Lung (tissue), 12 donors: ENCODE measurements around the gene ZSCAN29. TPM values are rescaled to one million over a fixed set of nuclear protein-coding genes. Genes with fewer than 3 reads are reported as not detected.

Experiments
- ATAC-seq: fragments of 200-7000 bp; cut with Tn5 transposase; one replicate; pipeline ENCODE4 v1.9.1; 2020; ENCODE audit warnings: moderate number of reproducible peaks; ENCODE audit not compliant: insufficient read depth, low FRiP score
- DNase-seq, 3 donors: peaks; one replicate each; pipeline ENCODE4 v3.0.0-alpha.2; 2013 to 2017
- H3K27ac ChIP-seq, 2 donors: one replicate each; pipeline ENCODE4 v1.5.1; 2013; ENCODE audit warnings: mild to moderate bottlenecking in 2 of 2, moderate library complexity in 2 of 2, control low read depth in 1 of 2, inconsistent platforms in 1 of 2, low read depth in 1 of 2, low read length in 1 of 2
- H3K27me3 ChIP-seq, 3 donors: one replicate each; pipeline ENCODE4 v1.5.1; 2013; ENCODE audit warnings: low read length in 2 of 3; ENCODE audit not compliant: control insufficient read depth in 3 of 3, insufficient read depth in 3 of 3
- H3K36me3 ChIP-seq, 4 donors: one replicate each; pipeline ENCODE4 v1.5.1; 2013; ENCODE audit warnings: low read length in 4 of 4, mild to moderate bottlenecking in 1 of 4, moderate library complexity in 1 of 4; ENCODE audit not compliant: control insufficient read depth in 4 of 4, insufficient read depth in 4 of 4
- H3K4me1 ChIP-seq, 5 donors: one replicate each; pipeline ENCODE4 v1.5.1; 2013; ENCODE audit warnings: low read length in 5 of 5, mild to moderate bottlenecking in 2 of 5, moderate library complexity in 1 of 5; ENCODE audit not compliant: control insufficient read depth in 5 of 5, insufficient read depth in 5 of 5
- H3K4me3 ChIP-seq: one replicate; pipeline ENCODE4 v1.5.1; 2013; ENCODE audit warnings: mild to moderate bottlenecking, control low read depth, moderate library complexity
- H3K9ac ChIP-seq, 2 donors: one replicate each; pipeline ENCODE4 v1.5.1; 2013; ENCODE audit warnings: low read length in 2 of 2, control low read depth in 1 of 2; ENCODE audit not compliant: insufficient read depth in 1 of 2
- H3K9me3 ChIP-seq, 4 donors: one replicate each; pipeline ENCODE4 v1.5.1; 2013; ENCODE audit warnings: low read length in 3 of 4, mild to moderate bottlenecking in 1 of 4, moderate library complexity in 1 of 4; ENCODE audit not compliant: control insufficient read depth in 4 of 4, insufficient read depth in 3 of 4
- WGBS, 2 donors: extraction: QIAGEN DNeasy Blood & Tissue Kit; methylation state at CpG; one replicate each; pipeline ENCODE4 v1.1.7; 2013; 5-methylcytosine and 5-hydroxymethylcytosine counted together
- polyA plus RNA-seq, 2 donors: library from polyadenylated mRNA; stranded (reverse); fragments of 200-250 nt; gene quantifications; one replicate each; pipeline ENCODE4 v1.2.1, GENCODE V29; 2013
- total RNA-seq, 2 donors: library from RNA; depleted of rRNA in 1 of 2; stranded (reverse); fragments of >200 nt in 1 of 2; gene quantifications; one replicate each; pipeline ENCODE4 v1.2.1, GENCODE V29; 2014 to 2021
- TF ChIP-seq, protein P1 (sequence below): IDR thresholded peaks from 2 replicates; pipeline ENCODE4 v1.5.1; 2012; ENCODE audit warnings: mild to moderate bottlenecking; ENCODE audit errors: control extremely low read depth, extremely low read depth
- donor health status: control.
- donor health status: control.
- donor health status: Bipolar disorder and iron deficiency.
- donor health status: healthy.
- donor health status: DM: yes; HTN: yes; CAD: no.

The ZSCAN29 gene
- total and polyA plus RNA-seq, 4 donors: 6.4 to 37.7 (median 13.8) TPM

DNA sequence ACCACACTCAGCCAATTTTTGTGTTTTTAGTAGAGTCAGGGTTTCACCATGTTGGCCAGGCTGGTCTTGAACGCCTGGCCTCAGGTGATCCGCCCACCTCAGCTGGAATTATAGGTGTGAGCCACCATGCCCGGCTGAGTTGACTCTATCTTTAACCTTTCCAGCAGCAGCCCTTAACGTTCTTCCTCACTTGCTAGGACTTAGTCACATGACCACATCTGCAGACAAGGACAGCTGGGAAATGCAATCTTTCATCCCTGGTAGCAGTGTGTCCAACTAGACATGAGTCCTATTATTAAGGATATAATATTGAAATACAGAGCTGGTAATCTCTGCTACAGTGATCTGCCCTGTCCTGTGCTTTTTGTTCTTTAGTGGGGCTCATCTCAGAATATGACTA, 58.5 kb downstream of the ZSCAN29 start:
- TF ChIP-seq, protein P1, sequence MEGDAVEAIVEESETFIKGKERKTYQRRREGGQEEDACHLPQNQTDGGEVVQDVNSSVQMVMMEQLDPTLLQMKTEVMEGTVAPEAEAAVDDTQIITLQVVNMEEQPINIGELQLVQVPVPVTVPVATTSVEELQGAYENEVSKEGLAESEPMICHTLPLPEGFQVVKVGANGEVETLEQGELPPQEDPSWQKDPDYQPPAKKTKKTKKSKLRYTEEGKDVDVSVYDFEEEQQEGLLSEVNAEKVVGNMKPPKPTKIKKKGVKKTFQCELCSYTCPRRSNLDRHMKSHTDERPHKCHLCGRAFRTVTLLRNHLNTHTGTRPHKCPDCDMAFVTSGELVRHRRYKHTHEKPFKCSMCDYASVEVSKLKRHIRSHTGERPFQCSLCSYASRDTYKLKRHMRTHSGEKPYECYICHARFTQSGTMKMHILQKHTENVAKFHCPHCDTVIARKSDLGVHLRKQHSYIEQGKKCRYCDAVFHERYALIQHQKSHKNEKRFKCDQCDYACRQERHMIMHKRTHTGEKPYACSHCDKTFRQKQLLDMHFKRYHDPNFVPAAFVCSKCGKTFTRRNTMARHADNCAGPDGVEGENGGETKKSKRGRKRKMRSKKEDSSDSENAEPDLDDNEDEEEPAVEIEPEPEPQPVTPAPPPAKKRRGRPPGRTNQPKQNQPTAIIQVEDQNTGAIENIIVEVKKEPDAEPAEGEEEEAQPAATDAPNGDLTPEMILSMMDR: no peak
- Histone ChIP-seq H3K9ac (no peak overlapping the region), H3K4me3 (no peak overlapping the region), H3K27ac (no peak overlapping the region), H3K36me3 (no peaks in the 10 kb centered on the region), H3K4me1 (peaks cover 0 to 2% (median 0%) of the 10 kb centered on the region in 5 donors), H3K27me3 (peaks cover 7 to 20% (median 10%) of the 10 kb centered on the region in 3 donors), H3K9me3 (no peaks in the 10 kb centered on the region)
- WGBS, 2 donors: 74 to 80% methylated on average over 4 of the region's 4 CpGs
- ATAC-seq (no peak), DNase-seq (no peak)

Other genes with a start within 250 kb of the ZSCAN29 start
- 10 to 100 TPM; 25.0 to 25.7 TPM for gene TMEM62, start 237.5 kb downstream of the ZSCAN29 start, total RNA-seq
- gene TMEM62, start 237.5 kb downstream of the ZSCAN29 start, polyA plus RNA-seq: 10 to 100 TPM; 15.1 to 18.2 TPM
- gene CCNDBP1, start 185.6 kb downstream of the ZSCAN29 start, total RNA-seq: 10 to 100 TPM; 50.6 to 68.6 TPM
- 10 to 100 TPM; 29.8 to 73.4 TPM for gene CCNDBP1, start 185.6 kb downstream of the ZSCAN29 start, polyA plus RNA-seq
- gene EPB42, start 150.0 kb downstream of the ZSCAN29 start, total RNA-seq: 10 to 100 TPM in 1 of 2 donors, under 1 TPM in 1; 0.18 to 11.1 TPM
- gene EPB42, start 150.0 kb downstream of the ZSCAN29 start, polyA plus RNA-seq: under 1 TPM in 1 of 2 donors, not detected in 1; 0.03 TPM
- gene TGM5, start 104.1 kb downstream of the ZSCAN29 start, total RNA-seq: under 1 TPM in 1 of 2 donors, not detected in 1; 0.15 TPM
- gene TGM5, start 104.1 kb downstream of the ZSCAN29 start, polyA plus RNA-seq: not detected
- not detected for gene TGM7, start 68.8 kb downstream of the ZSCAN29 start, total RNA-seq
- gene TGM7, start 68.8 kb downstream of the ZSCAN29 start, polyA plus RNA-seq: not detected
- gene LCMT2, start 40.5 kb downstream of the ZSCAN29 start, total RNA-seq: 10 to 100 TPM in 1 of 2 donors, 1 to 10 TPM in 1; 3.4 to 10.6 TPM
- 1 to 10 TPM; 3.3 to 5.4 TPM for gene LCMT2, start 40.5 kb downstream of the ZSCAN29 start, polyA plus RNA-seq
- 10 to 100 TPM; 16.5 to 17.0 TPM for gene TUBGCP4, start 58 bp upstream of the ZSCAN29 start, total RNA-seq
- 1 to 10 TPM; 5.4 to 7.6 TPM for gene TUBGCP4, start 58 bp upstream of the ZSCAN29 start, polyA plus RNA-seq
- 10 to 100 TPM; 35.3 to 97.4 TPM for gene TP53BP1, start 122.1 kb upstream of the ZSCAN29 start, total RNA-seq
- 10 to 100 TPM in 1 of 2 donors, 1 to 10 TPM in 1; 8.9 to 12.1 TPM for gene TP53BP1, start 122.1 kb upstream of the ZSCAN29 start, polyA plus RNA-seq
- gene MAP1A, start 146.6 kb upstream of the ZSCAN29 start, total RNA-seq: 10 to 100 TPM in 1 of 2 donors, 1 to 10 TPM in 1; 8.8 to 17.8 TPM
- gene MAP1A, start 146.6 kb upstream of the ZSCAN29 start, polyA plus RNA-seq: 1 to 10 TPM; 1.8 TPM
- gene PPIP5K1, start 219.2 kb upstream of the ZSCAN29 start, total RNA-seq: 10 to 100 TPM; 23.9 to 40.2 TPM
- gene PPIP5K1, start 219.2 kb upstream of the ZSCAN29 start, polyA plus RNA-seq: 1 to 10 TPM; 8.0 to 8.9 TPM
- gene CKMT1B, start 223.0 kb upstream of the ZSCAN29 start, total RNA-seq: 1 to 10 TPM in 1 of 2 donors, not detected in 1; 6.9 TPM
- 1 to 10 TPM; 2.6 to 4.2 TPM for gene CKMT1B, start 223.0 kb upstream of the ZSCAN29 start, polyA plus RNA-seq
- gene STRC, start 247.8 kb upstream of the ZSCAN29 start, total RNA-seq: 1 to 10 TPM in 1 of 2 donors, under 1 TPM in 1; 0.40 to 1.0 TPM
- under 1 TPM; 0.03 to 0.28 TPM for gene STRC, start 247.8 kb upstream of the ZSCAN29 start, polyA plus RNA-seq